HEK293 (cell line): ENCODE results near the gene TUBGCP3.

ENCODE experiments used
- CTCF ChIA-PET: fragments of 350-600 bp; formaldehyde crosslinking; extraction: SDS; loops from one replicate; lab custom pipeline; 2021; ENCODE audit warnings: antibody characterized with exemption; lab: Yijun Ruan, JAX
- POLR2A ChIA-PET: fragments of 300-600 bp; formaldehyde crosslinking; extraction: SDS; loops from one replicate; lab custom pipeline; 2020; ENCODE audit warnings: antibody characterized with exemption, inconsistent platforms; lab: Yijun Ruan, JAX
- H3K27ac ChIP-seq: fragments of 200-500 bp; sonication (Bioruptor generic); 2 replicates; pipeline ENCODE4 v1.5.1; 2014; ENCODE audit warnings: low read depth, low read length, control low read depth, inconsistent platforms; ENCODE audit errors: extremely low read depth
- H3K36me3 ChIP-seq, 2 experiments: fragments of 200-500 bp in 1 of 2; sonication (Bioruptor generic) in 1 of 2; 1 replicate in 1 of 2; 2 replicates in 1 of 2; pipeline ENCODE4 v1.5.1; 2014 to 2017; ENCODE audit warnings: inconsistent platforms in 2 of 2, low read length in 2 of 2; ENCODE audit not compliant: control insufficient read depth in 2 of 2, insufficient read depth in 1 of 2
- H3K4me1 ChIP-seq: fragments of 200-500 bp; sonication (Bioruptor generic); 2 replicates; pipeline ENCODE4 v1.5.1; 2014; ENCODE audit warnings: mild to moderate bottlenecking, low read length, inconsistent platforms; ENCODE audit not compliant: control insufficient read depth, insufficient read depth
- H3K4me3 ChIP-seq: 2 replicates; pipeline ENCODE4 v1.5.1; 2011; ENCODE audit warnings: low read depth, mild to moderate bottlenecking, control low read depth, low read length, moderate library complexity
- H3K9me3 ChIP-seq: fragments of 200-500 bp; sonication (Bioruptor generic); 2 replicates; pipeline ENCODE4 v1.5.1; 2014; ENCODE audit warnings: low read depth, low read length, inconsistent platforms; ENCODE audit not compliant: control insufficient read depth, insufficient read depth
- GFI1B ChIP-seq: fragments of 450-650 bp; formaldehyde crosslinking; IDR thresholded peaks from 2 replicates; pipeline ENCODE4 v1.5.1; 2016; ENCODE audit warnings: missing biosample characterization, missing genetic modification characterization
- GLI4 ChIP-seq: fragments of 450-650 bp; formaldehyde crosslinking; IDR thresholded peaks from 2 replicates; pipeline ENCODE4 v1.5.1; 2016; ENCODE audit warnings: missing biosample characterization, missing genetic modification characterization
- IKZF3 ChIP-seq: fragments of 450-650 bp; IDR thresholded peaks from 2 replicates; pipeline ENCODE4 v1.5.0; 2018; ENCODE audit warnings: missing biosample characterization, mild to moderate bottlenecking, missing genetic modification characterization, moderate library complexity
- MEIS1 ChIP-seq: sonication (generic); formaldehyde crosslinking; IDR thresholded peaks from 2 replicates; pipeline ENCODE4 v1.8.1; 2022; ENCODE audit warnings: missing genetic modification reagents, mild to moderate bottlenecking, borderline replicate concordance
- ZBTB48 ChIP-seq: fragments of 450-650 bp; formaldehyde crosslinking; IDR thresholded peaks from 2 replicates; pipeline ENCODE4 v1.5.1; 2016; ENCODE audit warnings: missing biosample characterization, missing genetic modification characterization
- ZNF114 ChIP-seq: fragments of 450-650 bp; formaldehyde crosslinking; IDR thresholded peaks from 2 replicates; pipeline ENCODE4 v1.5.0; 2017; ENCODE audit warnings: missing biosample characterization, missing genetic modification characterization
- ZNF184 ChIP-seq: fragments of 450-650 bp; IDR thresholded peaks from 2 replicates; pipeline ENCODE4 v1.5.1; 2018; ENCODE audit warnings: missing biosample characterization, mild to moderate bottlenecking, missing genetic modification characterization
- ZNF311 ChIP-seq: fragments of 450-650 bp; formaldehyde crosslinking; IDR thresholded peaks from 2 replicates; pipeline ENCODE4 v1.5.1; 2017; ENCODE audit warnings: missing biosample characterization, missing genetic modification characterization, borderline replicate concordance
- ZNF350 ChIP-seq: fragments of 450-650 bp; formaldehyde crosslinking; IDR thresholded peaks from 2 replicates; pipeline ENCODE4 v1.5.0; 2017; ENCODE audit warnings: missing biosample characterization, mild to moderate bottlenecking, missing genetic modification characterization
- ZNF626 ChIP-seq: fragments of 450-650 bp; sonication (Bioruptor Pico); formaldehyde crosslinking; IDR thresholded peaks from 2 replicates; pipeline ENCODE4 v1.5.1; 2018; ENCODE audit warnings: missing biosample characterization, missing genetic modification characterization, inconsistent platforms
- TF ChIP-seq, protein P1 (sequence below): fragments of 450-650 bp; formaldehyde crosslinking; IDR thresholded peaks from 2 replicates; pipeline ENCODE4 v1.5.1; 2017; ENCODE audit warnings: missing biosample characterization, missing genetic modification characterization
- TF ChIP-seq, protein P2 (sequence below): fragments of 450-650 bp; formaldehyde crosslinking; IDR thresholded peaks from 2 replicates; pipeline ENCODE4 v1.5.1; 2016; ENCODE audit warnings: missing biosample characterization, missing genetic modification characterization, borderline replicate concordance
- TF ChIP-seq, protein P3 (sequence below): fragments of 450-650 bp; formaldehyde crosslinking; IDR thresholded peaks from 2 replicates; pipeline ENCODE4 v1.5.1; 2016; ENCODE audit warnings: missing biosample characterization, missing genetic modification characterization
- TF ChIP-seq, protein P4 (sequence below): fragments of 450-650 bp; IDR thresholded peaks from 2 replicates; pipeline ENCODE4 v1.5.1; 2018; ENCODE audit warnings: missing biosample characterization, missing genetic modification characterization
- TF ChIP-seq, protein P5 (sequence below): fragments of 450-650 bp; formaldehyde crosslinking; IDR thresholded peaks from 2 replicates; pipeline ENCODE4 v1.5.1; 2016; ENCODE audit warnings: missing biosample characterization, missing genetic modification characterization
- TF ChIP-seq, protein P6 (sequence below): fragments of 450-650 bp; formaldehyde crosslinking; IDR thresholded peaks from 2 replicates; pipeline ENCODE4 v1.5.0; 2017; ENCODE audit warnings: missing biosample characterization, missing genetic modification characterization, borderline replicate concordance

The TUBGCP3 gene

DNA sequence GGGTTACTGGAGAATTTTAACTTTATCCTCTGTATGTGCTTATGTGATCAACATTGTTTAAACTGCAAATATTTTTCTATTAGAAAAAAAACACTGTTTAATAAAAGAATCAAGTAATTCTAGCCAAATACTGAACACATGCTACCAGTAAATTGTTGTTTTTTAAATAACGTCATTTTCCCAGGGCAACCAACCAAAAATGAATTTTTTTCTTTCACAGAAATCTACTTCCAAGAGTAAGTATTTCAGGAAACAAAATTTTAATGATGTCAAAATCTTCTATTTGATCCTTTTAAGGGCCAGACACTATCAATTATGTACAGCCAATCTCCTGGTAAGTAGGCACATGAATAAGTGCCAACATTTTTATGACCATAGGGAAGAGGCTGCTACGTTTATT is 57.1 kb downstream of the TUBGCP3 start:
- no peak overlapping the region for H3K27ac ChIP-seq
- ChIA-PET POLR2A (no interaction called here), CTCF (interaction anchor here (0.7 kb wide), 1 partner anchor 519 kb away, joined by 3 read pairs; no protein-coding TSS in a partner anchor)
- peaks cover 8% of the 10 kb centered on the region; the same call in 1 of the 2 replicates for H3K4me1 ChIP-seq
- H3K9me3 ChIP-seq = no peaks in the 10 kb centered on the region
- peaks cover 7 to 10% of the 10 kb centered on the region in 2 experiments; a peak in 2 of 3 replicates for H3K36me3 ChIP-seq
- no peak overlapping the region for H3K4me3 ChIP-seq
- TF ChIP-seq GFI1B (tag by site-specific recombination) (no peak), ZNF114 (tag by site-specific recombination) (no peak), ZBTB48 (tag by site-specific recombination) (no peak), MEIS1 (CRISPR knock-in tag) (no peak), GLI4 (tag by site-specific recombination) (no peak)

DNA sequence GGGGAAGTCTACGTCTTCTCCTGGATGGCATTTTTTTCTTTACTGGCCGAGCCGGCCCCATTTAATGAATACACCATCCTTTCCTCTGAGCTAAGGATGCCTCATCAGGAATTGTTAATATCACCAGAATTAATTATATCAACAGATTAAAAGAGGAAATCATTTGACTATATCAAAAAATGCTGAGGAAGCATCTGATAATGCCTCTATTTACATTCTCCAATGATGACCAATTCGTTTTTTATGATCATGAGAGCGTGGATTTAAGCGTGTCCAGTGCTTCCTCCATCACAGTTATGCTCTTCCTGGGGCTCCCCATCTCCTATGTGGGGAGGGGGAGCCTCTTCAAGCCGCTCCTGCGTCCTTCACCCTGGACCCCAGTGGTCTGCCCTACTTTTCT is 58.7 kb downstream of the TUBGCP3 start:
- no peak overlapping the region for H3K27ac ChIP-seq
- CTCF ChIA-PET = no interaction called here
- H3K4me1 ChIP-seq = peaks cover 8% of the 10 kb centered on the region; the same call in 1 of the 2 replicates
- no peaks in the 10 kb centered on the region for H3K9me3 ChIP-seq
- no peak overlapping the region for H3K4me3 ChIP-seq
- POLR2A ChIA-PET = no interaction called here
- H3K36me3 ChIP-seq = peaks cover 10 to 20% of the 10 kb centered on the region in 2 experiments; a peak in 2 of 3 replicates
- no peak for TF ChIP-seq GFI1B (tag by site-specific recombination)
- TF ChIP-seq, protein P1, sequence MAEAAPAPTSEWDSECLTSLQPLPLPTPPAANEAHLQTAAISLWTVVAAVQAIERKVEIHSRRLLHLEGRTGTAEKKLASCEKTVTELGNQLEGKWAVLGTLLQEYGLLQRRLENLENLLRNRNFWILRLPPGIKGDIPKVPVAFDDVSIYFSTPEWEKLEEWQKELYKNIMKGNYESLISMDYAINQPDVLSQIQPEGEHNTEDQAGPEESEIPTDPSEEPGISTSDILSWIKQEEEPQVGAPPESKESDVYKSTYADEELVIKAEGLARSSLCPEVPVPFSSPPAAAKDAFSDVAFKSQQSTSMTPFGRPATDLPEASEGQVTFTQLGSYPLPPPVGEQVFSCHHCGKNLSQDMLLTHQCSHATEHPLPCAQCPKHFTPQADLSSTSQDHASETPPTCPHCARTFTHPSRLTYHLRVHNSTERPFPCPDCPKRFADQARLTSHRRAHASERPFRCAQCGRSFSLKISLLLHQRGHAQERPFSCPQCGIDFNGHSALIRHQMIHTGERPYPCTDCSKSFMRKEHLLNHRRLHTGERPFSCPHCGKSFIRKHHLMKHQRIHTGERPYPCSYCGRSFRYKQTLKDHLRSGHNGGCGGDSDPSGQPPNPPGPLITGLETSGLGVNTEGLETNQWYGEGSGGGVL = no peak
- no peak for TF ChIP-seq ZNF311 (tag by site-specific recombination)
- TF ChIP-seq, protein P2, sequence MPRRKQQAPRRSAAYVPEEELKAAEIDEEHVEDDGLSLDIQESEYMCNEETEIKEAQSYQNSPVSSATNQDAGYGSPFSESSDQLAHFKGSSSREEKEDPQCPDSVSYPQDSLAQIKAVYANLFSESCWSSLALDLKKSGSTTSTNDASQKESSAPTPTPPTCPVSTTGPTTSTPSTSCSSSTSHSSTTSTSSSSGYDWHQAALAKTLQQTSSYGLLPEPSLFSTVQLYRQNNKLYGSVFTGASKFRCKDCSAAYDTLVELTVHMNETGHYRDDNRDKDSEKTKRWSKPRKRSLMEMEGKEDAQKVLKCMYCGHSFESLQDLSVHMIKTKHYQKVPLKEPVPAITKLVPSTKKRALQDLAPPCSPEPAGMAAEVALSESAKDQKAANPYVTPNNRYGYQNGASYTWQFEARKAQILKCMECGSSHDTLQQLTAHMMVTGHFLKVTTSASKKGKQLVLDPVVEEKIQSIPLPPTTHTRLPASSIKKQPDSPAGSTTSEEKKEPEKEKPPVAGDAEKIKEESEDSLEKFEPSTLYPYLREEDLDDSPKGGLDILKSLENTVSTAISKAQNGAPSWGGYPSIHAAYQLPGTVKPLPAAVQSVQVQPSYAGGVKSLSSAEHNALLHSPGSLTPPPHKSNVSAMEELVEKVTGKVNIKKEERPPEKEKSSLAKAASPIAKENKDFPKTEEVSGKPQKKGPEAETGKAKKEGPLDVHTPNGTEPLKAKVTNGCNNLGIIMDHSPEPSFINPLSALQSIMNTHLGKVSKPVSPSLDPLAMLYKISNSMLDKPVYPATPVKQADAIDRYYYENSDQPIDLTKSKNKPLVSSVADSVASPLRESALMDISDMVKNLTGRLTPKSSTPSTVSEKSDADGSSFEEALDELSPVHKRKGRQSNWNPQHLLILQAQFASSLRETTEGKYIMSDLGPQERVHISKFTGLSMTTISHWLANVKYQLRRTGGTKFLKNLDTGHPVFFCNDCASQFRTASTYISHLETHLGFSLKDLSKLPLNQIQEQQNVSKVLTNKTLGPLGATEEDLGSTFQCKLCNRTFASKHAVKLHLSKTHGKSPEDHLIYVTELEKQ = no peak
- no peak for TF ChIP-seq ZNF626 (tag by site-specific recombination)
- no peak for TF ChIP-seq ZNF184 (tag by site-specific recombination)
- TF ChIP-seq IKZF3 (tag by site-specific recombination) = no peak
- no peak for TF ChIP-seq ZNF350 (tag by site-specific recombination)

DNA sequence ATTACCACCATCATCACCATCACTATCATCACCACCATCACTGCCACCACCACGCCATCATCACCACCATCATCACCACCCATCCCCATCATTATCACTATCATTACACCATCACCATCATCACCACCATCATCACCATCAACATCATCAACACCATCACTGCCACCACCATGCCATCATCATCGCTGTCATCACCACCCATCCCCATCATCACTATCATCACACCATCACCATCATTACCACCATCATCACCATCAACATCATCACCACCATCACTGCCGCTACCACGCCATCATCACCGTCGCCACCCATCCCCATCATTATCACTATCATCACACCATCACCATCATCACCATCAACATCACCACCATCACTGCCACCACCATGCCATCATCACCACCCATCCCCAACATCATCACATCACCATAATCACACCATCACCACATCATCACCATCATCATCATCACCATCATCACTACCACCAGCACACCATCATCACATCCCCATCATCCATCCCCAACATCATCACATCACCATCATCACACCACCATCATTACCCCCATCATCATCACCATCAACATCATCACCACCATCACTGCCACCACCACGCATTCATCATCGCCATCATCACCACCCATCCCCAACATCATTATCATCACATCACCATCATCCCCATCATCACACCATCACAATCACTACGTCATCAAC is 61.7 kb downstream of the TUBGCP3 start:
- Histone ChIP-seq H3K9me3 (no peaks in the 10 kb centered on the region), H3K27ac (no peak overlapping the region), H3K4me3 (no peak overlapping the region), H3K36me3 (peaks cover 10 to 31% of the 10 kb centered on the region in 2 experiments; a peak in 2 of 3 replicates), H3K4me1 (no peaks in the 10 kb centered on the region)
- ChIA-PET CTCF (no interaction called here), POLR2A (no interaction called here)
- TF ChIP-seq, protein P3, sequence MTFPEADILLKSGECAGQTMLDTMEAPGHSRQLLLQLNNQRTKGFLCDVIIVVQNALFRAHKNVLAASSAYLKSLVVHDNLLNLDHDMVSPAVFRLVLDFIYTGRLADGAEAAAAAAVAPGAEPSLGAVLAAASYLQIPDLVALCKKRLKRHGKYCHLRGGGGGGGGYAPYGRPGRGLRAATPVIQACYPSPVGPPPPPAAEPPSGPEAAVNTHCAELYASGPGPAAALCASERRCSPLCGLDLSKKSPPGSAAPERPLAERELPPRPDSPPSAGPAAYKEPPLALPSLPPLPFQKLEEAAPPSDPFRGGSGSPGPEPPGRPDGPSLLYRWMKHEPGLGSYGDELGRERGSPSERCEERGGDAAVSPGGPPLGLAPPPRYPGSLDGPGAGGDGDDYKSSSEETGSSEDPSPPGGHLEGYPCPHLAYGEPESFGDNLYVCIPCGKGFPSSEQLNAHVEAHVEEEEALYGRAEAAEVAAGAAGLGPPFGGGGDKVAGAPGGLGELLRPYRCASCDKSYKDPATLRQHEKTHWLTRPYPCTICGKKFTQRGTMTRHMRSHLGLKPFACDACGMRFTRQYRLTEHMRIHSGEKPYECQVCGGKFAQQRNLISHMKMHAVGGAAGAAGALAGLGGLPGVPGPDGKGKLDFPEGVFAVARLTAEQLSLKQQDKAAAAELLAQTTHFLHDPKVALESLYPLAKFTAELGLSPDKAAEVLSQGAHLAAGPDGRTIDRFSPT (tag by site-specific recombination) = peak; percentile 54; the same call in 1 of the 2 replicates
- TF ChIP-seq, protein P4, sequence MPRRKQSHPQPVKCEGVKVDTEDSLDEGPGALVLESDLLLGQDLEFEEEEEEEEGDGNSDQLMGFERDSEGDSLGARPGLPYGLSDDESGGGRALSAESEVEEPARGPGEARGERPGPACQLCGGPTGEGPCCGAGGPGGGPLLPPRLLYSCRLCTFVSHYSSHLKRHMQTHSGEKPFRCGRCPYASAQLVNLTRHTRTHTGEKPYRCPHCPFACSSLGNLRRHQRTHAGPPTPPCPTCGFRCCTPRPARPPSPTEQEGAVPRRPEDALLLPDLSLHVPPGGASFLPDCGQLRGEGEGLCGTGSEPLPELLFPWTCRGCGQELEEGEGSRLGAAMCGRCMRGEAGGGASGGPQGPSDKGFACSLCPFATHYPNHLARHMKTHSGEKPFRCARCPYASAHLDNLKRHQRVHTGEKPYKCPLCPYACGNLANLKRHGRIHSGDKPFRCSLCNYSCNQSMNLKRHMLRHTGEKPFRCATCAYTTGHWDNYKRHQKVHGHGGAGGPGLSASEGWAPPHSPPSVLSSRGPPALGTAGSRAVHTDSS = peak; percentile 90
- TF ChIP-seq, protein P5, sequence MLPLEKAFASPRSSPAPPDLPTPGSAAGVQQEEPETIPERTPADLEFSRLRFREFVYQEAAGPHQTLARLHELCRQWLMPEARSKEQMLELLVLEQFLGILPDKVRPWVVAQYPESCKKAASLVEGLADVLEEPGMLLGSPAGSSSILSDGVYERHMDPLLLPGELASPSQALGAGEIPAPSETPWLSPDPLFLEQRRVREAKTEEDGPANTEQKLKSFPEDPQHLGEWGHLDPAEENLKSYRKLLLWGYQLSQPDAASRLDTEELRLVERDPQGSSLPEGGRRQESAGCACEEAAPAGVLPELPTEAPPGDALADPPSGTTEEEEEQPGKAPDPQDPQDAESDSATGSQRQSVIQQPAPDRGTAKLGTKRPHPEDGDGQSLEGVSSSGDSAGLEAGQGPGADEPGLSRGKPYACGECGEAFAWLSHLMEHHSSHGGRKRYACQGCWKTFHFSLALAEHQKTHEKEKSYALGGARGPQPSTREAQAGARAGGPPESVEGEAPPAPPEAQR (tag by site-specific recombination) = no peak
- TF ChIP-seq, protein P6, sequence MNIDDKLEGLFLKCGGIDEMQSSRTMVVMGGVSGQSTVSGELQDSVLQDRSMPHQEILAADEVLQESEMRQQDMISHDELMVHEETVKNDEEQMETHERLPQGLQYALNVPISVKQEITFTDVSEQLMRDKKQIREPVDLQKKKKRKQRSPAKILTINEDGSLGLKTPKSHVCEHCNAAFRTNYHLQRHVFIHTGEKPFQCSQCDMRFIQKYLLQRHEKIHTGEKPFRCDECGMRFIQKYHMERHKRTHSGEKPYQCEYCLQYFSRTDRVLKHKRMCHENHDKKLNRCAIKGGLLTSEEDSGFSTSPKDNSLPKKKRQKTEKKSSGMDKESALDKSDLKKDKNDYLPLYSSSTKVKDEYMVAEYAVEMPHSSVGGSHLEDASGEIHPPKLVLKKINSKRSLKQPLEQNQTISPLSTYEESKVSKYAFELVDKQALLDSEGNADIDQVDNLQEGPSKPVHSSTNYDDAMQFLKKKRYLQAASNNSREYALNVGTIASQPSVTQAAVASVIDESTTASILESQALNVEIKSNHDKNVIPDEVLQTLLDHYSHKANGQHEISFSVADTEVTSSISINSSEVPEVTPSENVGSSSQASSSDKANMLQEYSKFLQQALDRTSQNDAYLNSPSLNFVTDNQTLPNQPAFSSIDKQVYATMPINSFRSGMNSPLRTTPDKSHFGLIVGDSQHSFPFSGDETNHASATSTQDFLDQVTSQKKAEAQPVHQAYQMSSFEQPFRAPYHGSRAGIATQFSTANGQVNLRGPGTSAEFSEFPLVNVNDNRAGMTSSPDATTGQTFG = peak; percentile 40; the same call in 1 of the 2 replicates
